Adrenal gland (tissue), 12 donors: ENCODE measurements around the gene KLF11. TPM values are rescaled to one million over a fixed set of nuclear protein-coding genes. Genes with fewer than 3 reads are reported as not detected.

Source experiments
- DNase-seq, 7 donors: peaks; one replicate each; pipeline ENCODE4 v3.0.0-alpha.2; 2019 to 2020
- H3K27ac ChIP-seq, 5 donors: fragments of 200-600 bp; sonication (generic) in 4 of 5; 1 replicate in 3 of 5; 2 replicates in 2 of 5; pipeline versions ENCODE4 v1.5.1 to v1.8.0; 2016 to 2020; ENCODE audit warnings: mild to moderate bottlenecking in 1 of 5
- H3K27me3 ChIP-seq: fragments of 200-600 bp; 2 replicates; pipeline ENCODE4 v1.8.0; 2021
- H3K36me3 ChIP-seq, 2 donors: fragments of 200-600 bp; replicated peaks in 1 of 2; 1 replicate in 1 of 2; 2 replicates in 1 of 2; pipeline versions ENCODE4 v1.5.1 to v1.8.0; 2018 to 2022
- H3K4me1 ChIP-seq, 2 donors: fragments of 200-600 bp; replicated peaks in 1 of 2; 1 replicate in 1 of 2; 2 replicates in 1 of 2; pipeline versions ENCODE4 v1.5.1 to v1.8.0; 2018 to 2021
- H3K4me3 ChIP-seq, 4 donors: fragments of 200-600 bp; sonication (generic) in 3 of 4; one replicate each; pipeline ENCODE4 v1.5.1; 2016 to 2018
- H3K9me3 ChIP-seq, 3 donors: fragments of 200-600 bp; sonication (generic) in 1 of 3; replicated peaks in 1 of 3; 1 replicate in 2 of 3; 2 replicates in 1 of 3; pipeline versions ENCODE4 v1.5.1 to v1.8.0; 2016 to 2021
- CTCF ChIP-seq, 6 experiments: fragments of 450-650 bp in 4 of 6; fragments of 200-600 bp in 2 of 6; sonication (generic) in 1 of 6; IDR thresholded peaks; 1 replicate in 5 of 6; 2 replicates in 1 of 6; pipeline versions ENCODE4 v1.5.1 to v1.8.0; 2016 to 2021; ENCODE audit warnings: antibody characterized with exemption in 6 of 6, mild to moderate bottlenecking in 2 of 6, moderate library complexity in 1 of 6
- POLR2A ChIP-seq, 2 donors: fragments of 450-650 bp; IDR thresholded peaks; one replicate each; pipeline ENCODE4 v1.6.1; 2017; ENCODE audit warnings: antibody characterized with exemption in 2 of 2, mild to moderate bottlenecking in 2 of 2, moderate library complexity in 1 of 2
- WGBS, 4 donors: extraction: QIAGEN DNeasy Blood & Tissue Kit in 2 of 4; methylation state at CpG; one replicate each; pipeline versions ENCODE4 v1.1.5 to v1.1.7; 2013 to 2017; 5-methylcytosine and 5-hydroxymethylcytosine counted together
- intact Hi-C, 2 donors: fragments of 100-400 bp; cut with DNase I; formaldehyde crosslinking; loops; one replicate each; pipeline versions ENCODE4 v1.14.1 to v1.15.0; 2022 to 2023
- polyA plus RNA-seq, 3 donors: library from polyadenylated mRNA; stranded (reverse); fragments of 200-250 nt in 2 of 3; fragments of 350-450 nt in 1 of 3; fragmentation: Illumina TruSeq in 1 of 3; extraction: RNeasy Lipid Tissue Mini Kit (QIAGEN cat#74804) in 1 of 3; gene quantifications; one replicate each; pipeline ENCODE4 v1.2.3, GENCODE V29; 2013 to 2014
- total RNA-seq, 9 donors: library from RNA; depleted of rRNA in 4 of 9; stranded (reverse); fragments of >200 nt in 4 of 9; fragments of 120-200 nt in 1 of 9; fragmentation: NEBNext Ultra II Directional in 1 of 9; extraction: Animal tissue kit (Norgen Biotek cat#: 25700) in 1 of 9; gene quantifications; one replicate each; pipeline versions ENCODE4 v1.1.0 to v1.2.4, GENCODE V29; 2013 to 2023
- donor health status: healthy with polysubstance abuse.
- donor health status: Bipolar disorder and iron deficiency.
- donor health status: DM: yes; HTN: yes; CAD: no.
- donor health status: DM: no; HTN: no; CAD: no.
- donor health status: DM: no; HTN: no; CAD: no.
- donor health status: DM: yes; HTN: yes; CAD: no.

The KLF11 gene
- total and polyA plus RNA-seq, 12 donors: 6.8 to 75.7 (median 26.1) TPM

DNA sequence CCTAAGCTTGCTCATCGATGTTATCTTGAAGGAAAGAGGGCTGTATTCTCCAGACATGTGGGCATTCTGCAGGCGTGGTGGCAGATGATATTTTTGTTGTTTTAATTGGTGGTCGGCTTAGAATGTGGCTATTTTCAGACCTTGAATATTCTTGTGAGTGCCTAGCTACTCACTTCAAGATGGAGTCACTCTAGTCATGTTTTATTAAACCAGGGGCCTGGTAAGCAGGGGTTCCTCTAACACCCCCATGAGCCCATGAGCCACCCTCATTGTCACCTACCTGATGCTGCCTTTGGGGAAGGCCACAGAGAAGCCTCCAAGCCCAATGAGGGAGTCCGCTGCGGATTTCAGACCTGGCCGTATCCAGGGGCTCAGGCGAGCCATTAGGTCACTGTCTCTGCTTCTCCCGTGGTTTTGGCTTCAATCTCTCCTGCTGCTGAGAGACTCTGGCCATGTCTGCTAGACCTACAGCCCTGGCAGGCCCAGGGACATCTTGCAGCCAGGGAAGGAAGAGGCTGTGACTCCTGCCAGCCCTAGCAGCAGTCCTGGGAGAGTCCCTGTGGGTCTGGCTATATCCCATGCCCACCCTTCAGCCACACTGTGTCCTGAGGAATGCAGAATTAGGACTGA lies 16.3 kb upstream of the KLF11 start:
- no peak overlapping the region for H3K27ac ChIP-seq
- intact Hi-C loops: no loop called here
- WGBS, 4 donors: 70 to 81% (median 79%) methylated on average over 4 to 8 of the region's 8 CpGs
- no peaks in the 10 kb centered on the region for H3K27me3 ChIP-seq
- no peak for DNase-seq
- H3K4me3 ChIP-seq: no peak overlapping the region
- no peaks in the 10 kb centered on the region for H3K4me1 ChIP-seq
- H3K36me3 ChIP-seq: no peaks in the 10 kb centered on the region
- TF ChIP-seq POLR2A (IDR thresholded peaks at IDR 0.05) (no peak), CTCF (IDR thresholded peaks at IDR 0.05) (no peak)
- H3K9me3 ChIP-seq: no peaks in the 10 kb centered on the region

GRCh38 chr2:10027660-10028330 lies 15.6 kb upstream of the KLF11 start:
- Histone ChIP-seq H3K4me3 (no peak overlapping the region), H3K9me3 (no peaks in the 10 kb centered on the region), H3K27ac (no peak overlapping the region), H3K4me1 (no peaks in the 10 kb centered on the region), H3K27me3 (no peaks in the 10 kb centered on the region), H3K36me3 (no peaks in the 10 kb centered on the region)
- no peak for DNase-seq
- 80 to 95% (median 93%) methylated on average over 9 to 16 of the region's 16 CpGs for WGBS, 4 donors
- TF ChIP-seq POLR2A (IDR thresholded peaks at IDR 0.05): no peak
- no peak for TF ChIP-seq CTCF (IDR thresholded peaks at IDR 0.05)
- intact Hi-C loops: no loop called here

DNA sequence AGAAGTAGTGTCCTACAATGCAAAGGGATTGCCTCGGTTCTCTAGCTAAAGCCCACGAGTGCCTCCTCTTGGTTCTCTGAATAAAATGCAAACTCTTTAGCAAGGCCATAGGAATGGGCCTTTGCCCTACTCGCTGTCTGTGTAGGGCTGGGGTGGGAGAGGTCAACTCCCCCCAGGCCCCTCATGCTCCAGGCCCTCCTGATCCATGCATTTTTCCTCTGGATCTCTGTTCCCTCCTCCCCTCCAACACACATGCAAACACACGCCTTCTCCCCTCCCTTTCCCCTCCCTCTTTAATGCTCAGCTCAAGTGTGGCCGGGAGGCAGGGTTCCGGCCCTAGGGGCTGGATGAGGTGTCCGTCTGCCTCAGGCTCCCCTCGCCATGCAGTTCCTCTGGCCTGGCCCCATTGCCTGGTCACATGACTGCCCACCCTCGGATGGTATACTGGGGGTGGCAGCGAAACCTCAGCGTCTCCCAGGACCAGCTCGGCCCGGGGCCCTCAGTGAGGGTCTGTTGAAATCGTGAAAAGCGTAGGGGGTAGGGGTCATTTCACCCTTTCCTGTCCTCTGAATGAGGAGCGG lies 14.9 kb upstream of the KLF11 start:
- H3K9me3 ChIP-seq: no peaks in the 10 kb centered on the region
- 89 to 92% (median 90%) methylated on average over 9 to 16 of the region's 16 CpGs for WGBS, 4 donors
- TF ChIP-seq POLR2A (IDR thresholded peaks at IDR 0.05) (no peak), CTCF (IDR thresholded peaks at IDR 0.05) (no peak)
- intact Hi-C loops: no loop called here
- peak overlapping the region in 2 of 5 donors; percentile 32 to 65 for H3K27ac ChIP-seq
- H3K36me3 ChIP-seq: no peaks in the 10 kb centered on the region
- H3K4me1 ChIP-seq: no peaks in the 10 kb centered on the region
- no peak overlapping the region for H3K4me3 ChIP-seq
- no peaks in the 10 kb centered on the region for H3K27me3 ChIP-seq
- DNase-seq: no peak

DNA sequence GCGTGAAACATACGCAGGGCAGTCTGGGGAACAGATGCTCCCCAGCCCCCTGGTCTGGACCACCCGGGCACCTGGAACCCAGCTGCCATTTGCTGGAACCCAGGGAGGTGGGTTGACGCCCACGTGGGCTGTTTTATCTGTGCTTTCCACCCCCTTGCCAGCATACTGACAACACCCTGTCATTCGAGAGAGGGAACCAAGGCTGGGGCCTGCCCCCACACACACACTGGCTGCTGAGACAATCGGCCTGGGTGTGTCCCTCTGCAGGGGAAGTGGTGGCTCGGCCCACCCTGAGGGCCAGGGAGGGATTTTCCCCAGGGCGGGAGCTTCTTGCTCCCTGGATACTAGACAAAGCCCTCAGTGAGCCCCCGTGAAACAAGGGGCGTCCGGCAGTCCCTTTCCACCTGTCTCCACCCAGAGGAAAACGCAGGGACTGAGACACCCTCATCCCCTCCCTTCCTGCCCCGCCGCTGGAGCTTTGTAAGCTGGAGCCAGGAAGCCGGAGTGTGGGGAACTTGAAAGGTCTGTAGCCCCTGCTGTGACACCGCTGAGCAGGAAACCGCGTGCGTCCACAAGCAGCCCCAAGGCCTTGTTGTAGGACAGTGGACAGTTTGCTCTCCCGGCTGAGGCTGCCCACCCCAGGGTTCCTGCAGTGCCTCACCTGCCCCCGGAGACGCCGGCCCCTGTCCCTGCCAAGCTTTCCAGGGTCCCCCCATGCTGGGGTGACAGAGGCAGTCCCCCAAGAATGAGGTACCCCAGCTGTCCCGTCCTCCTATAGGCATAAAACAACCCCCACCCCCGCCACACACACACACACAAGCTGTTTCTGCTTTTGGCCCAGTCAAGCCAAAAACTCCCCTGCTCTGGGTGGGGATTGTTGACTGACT lies 14.1 kb upstream of the KLF11 start:
- intact Hi-C loops: no loop called here
- Histone ChIP-seq H3K27ac (peak overlapping the region in 3 of 5 donors; percentile 30 to 65 (median 32)), H3K4me3 (no peak overlapping the region), H3K9me3 (no peaks in the 10 kb centered on the region), H3K4me1 (peaks cover 2 to 3% of the 10 kb centered on the region in 2 donors), H3K27me3 (no peaks in the 10 kb centered on the region), H3K36me3 (no peaks in the 10 kb centered on the region)
- peak in 2 of 7 donors; percentile 51 to 70 for DNase-seq
- WGBS, 4 donors: 52 to 76% (median 61%) methylated on average over 5 to 26 of the region's 26 CpGs
- no peak for TF ChIP-seq POLR2A (IDR thresholded peaks at IDR 0.05)
- peak in 1 of 6 experiments; percentile 9 for TF ChIP-seq CTCF (IDR thresholded peaks at IDR 0.05)
